Prostate gland (tissue), 2 donors: Measurements from ENCODE around the gene EFNA2.

Source experiments
- POLR2A ChIP-seq: fragments of 450-650 bp; IDR thresholded peaks from one replicate; pipeline ENCODE4 v1.6.1; 2016; ENCODE audit warnings: antibody characterized with exemption, mild to moderate bottlenecking
- POLR2AphosphoS5 ChIP-seq: sonication (generic); formaldehyde crosslinking; IDR thresholded peaks from one replicate; pipeline ENCODE4 v1.6.1; 2017; ENCODE audit warnings: antibody characterized with exemption
- TF ChIP-seq, protein P1 (sequence below), 4 experiments: fragments of 200-600 bp in 2 of 4; fragments of 450-650 bp in 2 of 4; sonication (generic) in 2 of 4; IDR thresholded peaks; 1 replicate in 3 of 4; 2 replicates in 1 of 4; pipeline ENCODE4 v1.5.1; 2016 to 2019; ENCODE audit warnings: antibody characterized with exemption in 4 of 4, mild to moderate bottlenecking in 2 of 4, moderate library complexity in 2 of 4

DNA sequence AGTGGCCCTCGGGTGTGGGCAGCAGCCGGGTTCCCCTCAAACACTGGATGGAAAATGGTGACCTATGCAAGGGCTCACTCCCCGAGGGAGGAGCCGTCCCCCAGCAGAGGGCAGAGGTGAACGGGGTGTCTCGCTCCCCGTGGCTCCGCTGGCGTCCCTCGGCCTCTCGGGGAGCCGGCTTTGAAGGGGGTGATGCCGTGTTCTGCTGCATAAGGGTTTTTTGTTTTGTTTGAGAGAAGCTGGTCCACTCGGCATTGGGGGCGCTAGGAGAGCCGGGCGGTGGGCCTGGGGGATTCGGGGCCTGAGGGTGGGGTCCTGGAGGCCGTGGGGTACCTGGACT lies 4.0 kb downstream of the EFNA2 start:
- TF ChIP-seq, protein P1, sequence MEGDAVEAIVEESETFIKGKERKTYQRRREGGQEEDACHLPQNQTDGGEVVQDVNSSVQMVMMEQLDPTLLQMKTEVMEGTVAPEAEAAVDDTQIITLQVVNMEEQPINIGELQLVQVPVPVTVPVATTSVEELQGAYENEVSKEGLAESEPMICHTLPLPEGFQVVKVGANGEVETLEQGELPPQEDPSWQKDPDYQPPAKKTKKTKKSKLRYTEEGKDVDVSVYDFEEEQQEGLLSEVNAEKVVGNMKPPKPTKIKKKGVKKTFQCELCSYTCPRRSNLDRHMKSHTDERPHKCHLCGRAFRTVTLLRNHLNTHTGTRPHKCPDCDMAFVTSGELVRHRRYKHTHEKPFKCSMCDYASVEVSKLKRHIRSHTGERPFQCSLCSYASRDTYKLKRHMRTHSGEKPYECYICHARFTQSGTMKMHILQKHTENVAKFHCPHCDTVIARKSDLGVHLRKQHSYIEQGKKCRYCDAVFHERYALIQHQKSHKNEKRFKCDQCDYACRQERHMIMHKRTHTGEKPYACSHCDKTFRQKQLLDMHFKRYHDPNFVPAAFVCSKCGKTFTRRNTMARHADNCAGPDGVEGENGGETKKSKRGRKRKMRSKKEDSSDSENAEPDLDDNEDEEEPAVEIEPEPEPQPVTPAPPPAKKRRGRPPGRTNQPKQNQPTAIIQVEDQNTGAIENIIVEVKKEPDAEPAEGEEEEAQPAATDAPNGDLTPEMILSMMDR (IDR thresholded peaks at IDR 0.05), result no peak
- TF ChIP-seq POLR2AphosphoS5 (no peak), POLR2A (no peak)
